HG03196 (cell line): ENCODE results near the gene SLC16A12.
"Not testable (repeated sequence)": the region's sequence is repeated elsewhere in the genome, so short reads cannot be mapped to it uniquely, and the experiment has no call there.

ENCODE experiments used
- ATAC-seq: cut with Tn5 transposase; IDR thresholded peaks from one replicate; pipeline ENCODE4 v1.9.1; 2021; ENCODE audit not compliant: unreplicated experiment

The SLC16A12 gene

GRCh38 chr10:89474452-89474851 lies 60.9 kb downstream of the SLC16A12 start:
- ATAC-seq = no peak

- ATAC-seq = no peak
Observed at GRCh38 chr10:89471110-89471809, 64.1 kb downstream of the SLC16A12 start.

- no peak for ATAC-seq
Observed at GRCh38 chr10:89470628-89471027, 64.8 kb downstream of the SLC16A12 start.

GRCh38 chr10:89469517-89469916 lies 65.9 kb downstream of the SLC16A12 start:
- ATAC-seq = no peak

GRCh38 chr10:89468191-89468965 lies 67.0 kb downstream of the SLC16A12 start:
- ATAC-seq = no peak

GRCh38 chr10:89466599-89467035 lies 68.8 kb downstream of the SLC16A12 start:
- no peak for ATAC-seq

GRCh38 chr10:89465196-89465595 lies 70.2 kb downstream of the SLC16A12 start:
- ATAC-seq = no peak

GRCh38 chr10:89463846-89464537 lies 71.4 kb downstream of the SLC16A12 start:
- ATAC-seq = no peak

- no peak for ATAC-seq
Observed at GRCh38 chr10:89458784-89459183, 76.6 kb downstream of the SLC16A12 start.

- no peak for ATAC-seq
Observed at GRCh38 chr10:89458291-89458690, 77.1 kb downstream of the SLC16A12 start.

- ATAC-seq = no peak
Observed at GRCh38 chr10:89454561-89455347, 80.6 kb downstream of the SLC16A12 start.

GRCh38 chr10:89452193-89452592 lies 83.2 kb downstream of the SLC16A12 start:
- ATAC-seq = no peak

- ATAC-seq = no peak
Observed at GRCh38 chr10:89450901-89451300, 84.5 kb downstream of the SLC16A12 start.

- ATAC-seq = not testable (repeated sequence)
Observed at GRCh38 chr10:89444819-89445218, 90.6 kb downstream of the SLC16A12 start.

GRCh38 chr10:89442289-89442688 lies 93.1 kb downstream of the SLC16A12 start:
- ATAC-seq = no peak

GRCh38 chr10:89440226-89441009 lies 95.0 kb downstream of the SLC16A12 start:
- ATAC-seq = no peak

- no peak for ATAC-seq
Observed at GRCh38 chr10:89438525-89438924, 96.9 kb downstream of the SLC16A12 start.

GRCh38 chr10:89431977-89432376 lies 103.4 kb downstream of the SLC16A12 start:
- no peak for ATAC-seq

GRCh38 chr10:89428877-89429276 lies 106.5 kb downstream of the SLC16A12 start:
- ATAC-seq = no peak

- ATAC-seq = no peak
Observed at GRCh38 chr10:89427629-89428028, 107.8 kb downstream of the SLC16A12 start.
